Fibroblast of the aortic adventitia (primary cell): ENCODE measurements around the gene KISS1. TPM values are rescaled to one million over a fixed set of nuclear protein-coding genes. Genes with fewer than 3 reads are reported as not detected.

Experiments
- DNase-seq: peaks from one replicate; pipeline ENCODE4 v3.0.0-alpha.2; 2010; ENCODE audit warnings: low read depth
- H3K4me3 ChIP-seq: 2 replicates; pipeline ENCODE4 v1.5.1; 2011; ENCODE audit warnings: low read depth, mild to moderate bottlenecking, control low read depth, low read length, moderate library complexity
- CTCF ChIP-seq: IDR thresholded peaks from 2 replicates; pipeline ENCODE4 v1.5.1; 2011; ENCODE audit warnings: mild to moderate bottlenecking, low read length, control low read depth, inconsistent platforms; ENCODE audit not compliant: insufficient read depth
- total RNA-seq: library from RNA; depleted of rRNA; stranded (reverse); fragments of >200 nt; gene quantifications from 2 replicates; pipeline ENCODE4 v1.2.3, GENCODE V29; 2012; ENCODE audit warnings: low replicate concordance

Gene KISS1
- total RNA-seq, 1 donor: not detected

GRCh38 chr1:204232526-204232925 is 36.2 kb upstream of the KISS1 start:
- no peak for TF ChIP-seq CTCF
- peak; percentile 47 for DNase-seq

GRCh38 chr1:204230211-204230610 is 33.9 kb upstream of the KISS1 start:
- no peak for TF ChIP-seq CTCF

More at GRCh38 chr1:204232526-204232925, 36.2 kb upstream of the KISS1 start:
- no peak overlapping the region for H3K4me3 ChIP-seq

GRCh38 chr1:204228896-204229295 is 32.6 kb upstream of the KISS1 start:
- no peak for DNase-seq
- TF ChIP-seq CTCF: no peak
- H3K4me3 ChIP-seq: no peak overlapping the region

More at GRCh38 chr1:204230211-204230610, 33.9 kb upstream of the KISS1 start:
- no peak overlapping the region for H3K4me3 ChIP-seq
- no peak for DNase-seq

GRCh38 chr1:204227996-204228785 is 31.9 kb upstream of the KISS1 start:
- H3K4me3 ChIP-seq: no peak overlapping the region
- TF ChIP-seq CTCF: no peak

GRCh38 chr1:204227351-204227750 is 31.1 kb upstream of the KISS1 start:
- no peak for TF ChIP-seq CTCF
- no peak for DNase-seq

More at GRCh38 chr1:204227996-204228785, 31.9 kb upstream of the KISS1 start:
- no peak for DNase-seq

GRCh38 chr1:204225841-204226735 is 29.8 kb upstream of the KISS1 start:
- no peak overlapping the region for H3K4me3 ChIP-seq
- no peak for TF ChIP-seq CTCF
- DNase-seq: no peak

More at GRCh38 chr1:204227351-204227750, 31.1 kb upstream of the KISS1 start:
- no peak overlapping the region for H3K4me3 ChIP-seq
